DOHH2 (cell line): ENCODE data around the gene GARIN5B.

Experiments used
- H3F3A ChIP-seq: fragments of 200-600 bp; sonication (generic), shearing (Covaris generic); 2 replicates; pipeline ENCODE4 v1.6.0; 2016; ENCODE audit warnings: antibody characterized with exemption, mild to moderate bottlenecking; ENCODE audit not compliant: control insufficient read depth, insufficient read depth
- H3K27ac ChIP-seq: fragments of 200-600 bp; sonication (generic); 2 replicates; pipeline ENCODE4 v1.5.1; 2014; ENCODE audit warnings: low read depth, mild to moderate bottlenecking, low read length, moderate library complexity
- H3K27me3 ChIP-seq: fragments of 200-600 bp; sonication (generic); 2 replicates; pipeline ENCODE4 v1.6.1; 2014; ENCODE audit warnings: mild to moderate bottlenecking, low read length, mixed read lengths; ENCODE audit not compliant: control insufficient read depth
- H3K36me3 ChIP-seq: fragments of 200-600 bp; sonication (generic); 2 replicates; pipeline ENCODE4 v1.6.1; 2014; ENCODE audit warnings: mild to moderate bottlenecking, low read length, moderate library complexity, mixed read lengths; ENCODE audit not compliant: control insufficient read depth
- H3K4me1 ChIP-seq: fragments of 200-600 bp; sonication (generic); 2 replicates; pipeline ENCODE4 v1.6.1; 2014; ENCODE audit warnings: mild to moderate bottlenecking, low read length, mixed read lengths; ENCODE audit not compliant: control insufficient read depth
- H3K4me2 ChIP-seq: fragments of 200-600 bp; sonication (generic); 2 replicates; pipeline ENCODE4 v1.6.0; 2014; ENCODE audit warnings: mild to moderate bottlenecking, low read length, moderate library complexity
- H3K4me3 ChIP-seq: fragments of 200-600 bp; sonication (generic); 2 replicates; pipeline ENCODE4 v1.5.1; 2014; ENCODE audit warnings: mild to moderate bottlenecking, low read length, mixed read lengths
- H3K79me2 ChIP-seq: fragments of 200-600 bp; sonication (generic); 2 replicates; pipeline ENCODE4 v1.6.1; 2014; ENCODE audit warnings: mild to moderate bottlenecking, low read length, mixed read lengths; ENCODE audit not compliant: control insufficient read depth
- H3K9me2 ChIP-seq: fragments of 200-600 bp; sonication (generic); replicated peaks from 2 replicates; pipeline ENCODE4 v1.6.1; 2014; ENCODE audit warnings: mild to moderate bottlenecking, low read length, mixed read lengths; ENCODE audit not compliant: control insufficient read depth
- H3K9me3 ChIP-seq: fragments of 200-600 bp; sonication (generic); 2 replicates; pipeline ENCODE4 v1.6.1; 2014; ENCODE audit warnings: antibody characterized with exemption, low read length, mixed read lengths; ENCODE audit not compliant: control insufficient read depth, insufficient read depth
- H4K20me1 ChIP-seq: fragments of 200-600 bp; sonication (generic); 2 replicates; pipeline ENCODE4 v1.6.0; 2014; ENCODE audit warnings: low read depth, mild to moderate bottlenecking, antibody characterized with exemption, low read length, moderate library complexity; ENCODE audit not compliant: control insufficient read depth, insufficient read depth
- EZH2phosphoT487 ChIP-seq: fragments of 200-600 bp; sonication (generic); IDR thresholded peaks from 2 replicates; pipeline ENCODE4 v1.6.1; 2017; ENCODE audit warnings: borderline replicate concordance, mild to moderate bottlenecking, antibody characterized with exemption, low read length, moderate library complexity, mixed read lengths
- TF ChIP-seq, protein P1 (sequence below): fragments of 200-600 bp; sonication (generic); IDR thresholded peaks from one replicate; pipeline ENCODE4 v1.5.1; 2014; ENCODE audit warnings: antibody characterized with exemption, mild to moderate bottlenecking, low read depth, low read length; ENCODE audit not compliant: poor library complexity, severe bottlenecking

GARIN5B gene

DNA sequence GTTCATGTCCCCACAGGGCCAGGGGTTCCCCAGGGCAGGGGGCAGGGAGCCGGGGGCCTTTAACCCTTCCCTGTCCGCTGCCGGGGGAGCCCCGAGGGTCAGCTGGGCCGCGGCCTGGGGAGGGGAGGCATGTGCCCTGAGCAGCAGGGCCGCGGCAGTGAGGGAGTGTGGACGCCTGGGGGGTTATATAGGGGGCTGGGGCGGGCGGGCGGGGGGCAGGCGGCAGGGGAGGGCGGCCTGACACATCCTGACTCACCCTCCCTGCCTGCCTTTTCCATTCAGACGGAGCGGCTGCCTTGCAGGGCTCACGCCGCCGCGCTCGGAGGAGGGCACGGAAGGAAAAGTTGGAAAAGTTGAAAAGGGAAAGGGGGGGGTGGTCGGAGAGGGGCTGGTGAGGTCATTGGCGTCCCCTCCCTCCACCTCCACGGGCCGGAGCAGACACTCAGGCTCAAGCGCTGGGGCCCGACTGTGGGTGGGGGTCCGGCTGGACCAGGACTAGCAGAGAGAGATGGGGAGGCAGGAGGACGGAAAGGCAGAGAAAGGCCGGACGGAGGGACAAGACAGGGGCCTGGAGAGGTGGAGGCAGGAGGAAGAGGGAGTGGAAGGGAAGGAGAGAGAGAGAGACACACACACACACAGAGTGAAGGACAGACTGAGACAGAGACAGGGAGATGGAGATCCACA is 7.4 kb upstream of the GARIN5B start, which contains the start of gene IL11:
Gene IL11, minus strand, starts transcription at position 159 of the 684 bp plus-strand sequence. Its CDS starts 153 bp downstream, at position 6.
- Histone ChIP-seq H4K20me1 (no peaks in the 10 kb centered on the region), H3K27me3 (peaks cover 63% of the 10 kb centered on the region), H3K4me2 (peak within 1 kb of the TSS; percentile 52), H3K27ac (no peak within 1 kb of the TSS), H3F3A (no peaks in the 10 kb centered on the region), H3K9me3 (no peaks in the 10 kb centered on the region), H3K36me3 (no peaks in the 10 kb centered on the region), H3K79me2 (no peaks in the 10 kb centered on the region), H3K4me3 (peak within 1 kb of the TSS; percentile 30; the same call in 1 of the 2 replicates), H3K4me1 (peaks cover 5% of the 10 kb centered on the region; the same call in 1 of the 2 replicates), H3K9me2 (no peaks in the 10 kb centered on the region)
- TF ChIP-seq EZH2phosphoT487 = no peak
- TF ChIP-seq, protein P1, sequence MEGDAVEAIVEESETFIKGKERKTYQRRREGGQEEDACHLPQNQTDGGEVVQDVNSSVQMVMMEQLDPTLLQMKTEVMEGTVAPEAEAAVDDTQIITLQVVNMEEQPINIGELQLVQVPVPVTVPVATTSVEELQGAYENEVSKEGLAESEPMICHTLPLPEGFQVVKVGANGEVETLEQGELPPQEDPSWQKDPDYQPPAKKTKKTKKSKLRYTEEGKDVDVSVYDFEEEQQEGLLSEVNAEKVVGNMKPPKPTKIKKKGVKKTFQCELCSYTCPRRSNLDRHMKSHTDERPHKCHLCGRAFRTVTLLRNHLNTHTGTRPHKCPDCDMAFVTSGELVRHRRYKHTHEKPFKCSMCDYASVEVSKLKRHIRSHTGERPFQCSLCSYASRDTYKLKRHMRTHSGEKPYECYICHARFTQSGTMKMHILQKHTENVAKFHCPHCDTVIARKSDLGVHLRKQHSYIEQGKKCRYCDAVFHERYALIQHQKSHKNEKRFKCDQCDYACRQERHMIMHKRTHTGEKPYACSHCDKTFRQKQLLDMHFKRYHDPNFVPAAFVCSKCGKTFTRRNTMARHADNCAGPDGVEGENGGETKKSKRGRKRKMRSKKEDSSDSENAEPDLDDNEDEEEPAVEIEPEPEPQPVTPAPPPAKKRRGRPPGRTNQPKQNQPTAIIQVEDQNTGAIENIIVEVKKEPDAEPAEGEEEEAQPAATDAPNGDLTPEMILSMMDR = no peak

DNA sequence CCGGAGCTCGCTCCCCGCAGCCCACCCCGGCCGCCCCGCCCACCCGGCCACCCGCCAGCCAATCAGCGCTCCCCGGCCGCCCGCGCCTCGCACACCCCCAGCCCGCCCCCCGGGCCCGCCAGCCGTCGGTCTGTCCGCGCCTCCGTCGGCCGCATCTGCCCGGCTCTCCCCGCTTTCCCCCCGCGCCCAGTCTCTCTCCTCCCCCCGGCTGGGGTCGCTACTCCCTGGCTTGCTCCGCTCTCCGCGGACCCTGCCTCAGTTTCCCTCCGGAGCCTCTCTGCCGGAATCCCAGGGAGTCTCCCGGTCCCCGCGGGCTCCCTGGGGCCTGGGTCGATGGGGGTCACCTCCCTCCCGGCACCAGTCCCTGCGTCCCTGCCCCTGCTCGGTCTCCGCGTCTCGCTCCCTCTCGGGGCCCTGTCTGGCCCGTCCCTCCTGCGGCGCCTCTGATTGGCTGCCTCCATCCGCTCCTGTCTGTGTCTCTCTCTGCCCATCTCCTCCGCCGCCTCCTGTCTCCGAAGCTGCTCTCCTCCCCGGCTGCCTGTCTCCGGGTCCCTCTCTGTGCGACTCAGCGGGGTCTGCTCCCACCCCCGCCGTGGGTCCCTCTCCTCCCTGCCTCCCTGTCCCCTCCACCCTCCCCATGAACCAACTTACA is 6.7 kb upstream of the GARIN5B start:
- no peaks in the 10 kb centered on the region for H3K36me3 ChIP-seq
- no peaks in the 10 kb centered on the region for H4K20me1 ChIP-seq
- H3K4me1 ChIP-seq = peaks cover 5% of the 10 kb centered on the region; the same call in 1 of the 2 replicates
- H3K9me2 ChIP-seq = no peaks in the 10 kb centered on the region
- TF ChIP-seq EZH2phosphoT487 = peak; percentile 100; the same call in 1 of the 2 replicates
- TF ChIP-seq, protein P1 = no peak
- peaks cover 61% of the 10 kb centered on the region for H3K27me3 ChIP-seq
- no peaks in the 10 kb centered on the region for H3F3A ChIP-seq
- no peaks in the 10 kb centered on the region for H3K9me3 ChIP-seq
- peak overlapping the region; percentile 52 for H3K4me2 ChIP-seq
- peak overlapping the region; percentile 30; the same call in 1 of the 2 replicates for H3K4me3 ChIP-seq
- no peaks in the 10 kb centered on the region for H3K79me2 ChIP-seq
- no peak overlapping the region for H3K27ac ChIP-seq

DNA sequence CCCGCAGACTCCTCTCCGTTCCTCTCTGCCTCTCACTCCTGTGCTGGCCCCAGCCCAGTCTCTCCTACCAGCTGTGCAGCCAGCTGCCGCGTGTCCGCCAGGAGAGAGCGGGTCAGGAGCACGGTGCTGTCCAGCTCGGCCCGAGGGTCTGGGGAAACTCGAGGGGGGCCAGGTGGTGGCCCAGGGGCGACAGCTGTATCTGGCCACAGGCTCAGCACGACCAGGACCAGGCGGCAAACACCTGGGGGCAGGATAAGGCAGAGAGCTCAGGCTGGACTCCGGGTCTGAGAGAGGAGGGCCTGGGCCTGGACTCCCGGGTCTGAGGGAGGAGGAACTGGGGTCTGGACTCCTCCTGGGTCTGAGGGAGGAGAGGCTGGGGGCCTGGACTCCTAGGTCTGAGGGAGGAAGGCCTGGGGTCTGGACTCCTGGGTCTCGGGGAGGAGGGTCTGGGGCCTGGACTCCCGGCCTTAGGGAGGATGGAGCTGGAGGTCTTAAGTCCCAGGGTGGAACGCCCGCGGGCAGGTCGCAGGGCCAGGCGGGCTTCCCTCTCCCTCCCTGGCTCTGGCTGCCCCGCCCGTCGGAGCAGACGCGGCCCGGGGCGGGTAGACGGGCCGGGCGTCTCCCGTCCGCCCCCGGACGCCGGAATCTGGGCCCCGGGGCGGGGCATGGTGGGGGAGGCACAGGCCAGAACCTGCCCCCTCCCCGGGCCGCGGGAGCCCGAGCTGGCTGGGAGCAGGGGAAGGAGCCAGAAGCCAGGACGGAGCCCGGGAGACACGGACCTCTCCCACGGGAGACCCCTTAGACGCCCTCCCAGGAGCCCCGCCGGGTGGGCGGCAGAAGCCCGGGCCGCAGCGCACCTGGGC is 5.9 kb upstream of the GARIN5B start:
- H3K36me3 ChIP-seq = no peaks in the 10 kb centered on the region
- H3K4me1 ChIP-seq = peaks cover 10% of the 10 kb centered on the region
- H3K27me3 ChIP-seq = peaks cover 56% of the 10 kb centered on the region
- H3K79me2 ChIP-seq = no peaks in the 10 kb centered on the region
- H3F3A ChIP-seq = no peaks in the 10 kb centered on the region
- no peak overlapping the region for H3K27ac ChIP-seq
- H3K4me3 ChIP-seq = no peak overlapping the region
- H4K20me1 ChIP-seq = no peaks in the 10 kb centered on the region
- no peak overlapping the region for H3K4me2 ChIP-seq
- H3K9me2 ChIP-seq = no peaks in the 10 kb centered on the region
- peak; percentile 91; the same call in 1 of the 2 replicates for TF ChIP-seq EZH2phosphoT487
- TF ChIP-seq, protein P1 = no peak
- H3K9me3 ChIP-seq = no peaks in the 10 kb centered on the region
